Measurements from ENCODE around the gene MKLN1. TPM values are rescaled to one million over a fixed set of nuclear protein-coding genes. Genes with fewer than 3 reads are reported as not detected.
"Not testable (repeated sequence)": the region's sequence is repeated elsewhere in the genome, so short reads cannot be mapped to it uniquely, and the experiment has no call there.

Gene MKLN1
- 11.2 and 12.1 TPM in 2 replicates for total RNA-seq (2014; rRNA removed; shearing (Covaris generic))

DNA sequence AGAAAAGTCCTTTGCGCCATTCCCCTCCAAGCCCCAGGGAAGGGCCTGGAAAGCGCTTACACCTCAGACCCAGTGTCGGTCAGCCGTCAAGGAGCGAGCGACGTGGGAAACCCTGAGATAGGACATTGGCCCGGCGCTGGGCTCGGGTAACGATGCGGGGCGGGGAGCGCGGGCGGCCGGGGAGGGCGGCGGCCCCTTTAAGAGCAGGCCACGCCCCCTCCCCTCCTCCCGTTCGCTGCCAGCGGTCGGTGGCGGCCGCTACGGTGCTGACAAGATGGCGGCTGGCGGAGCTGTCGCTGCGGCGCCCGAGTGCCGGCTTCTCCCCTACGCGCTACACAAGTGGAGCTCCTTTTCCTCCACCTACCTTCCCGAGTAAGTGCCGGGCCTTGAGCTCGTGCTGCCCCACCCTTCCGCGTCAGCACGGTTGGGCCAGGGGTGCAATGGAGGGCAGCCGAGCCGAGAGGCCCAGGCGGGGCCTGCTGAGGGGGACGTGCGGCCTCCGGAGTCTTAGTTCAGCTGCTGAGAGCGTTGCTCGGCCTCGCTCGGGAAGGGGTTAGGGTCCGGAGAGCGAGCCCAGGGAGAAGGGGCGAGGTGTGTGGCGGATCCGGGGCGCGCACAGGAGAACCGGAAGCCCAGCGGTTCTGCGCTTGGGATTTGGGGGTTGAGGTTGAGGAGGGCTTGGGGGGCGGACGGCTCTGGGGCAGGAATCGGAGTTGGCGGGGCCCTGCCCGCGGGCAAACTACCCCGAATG, at the start of gene MKLN1:
Gene MKLN1, plus strand, starts transcription at position 251 of the 751 bp plus-strand sequence. Its CDS starts 24 bp downstream, at position 275.
- peak; percentile 95 for DNase-seq (ENCODE audit: low spot score)

DNA sequence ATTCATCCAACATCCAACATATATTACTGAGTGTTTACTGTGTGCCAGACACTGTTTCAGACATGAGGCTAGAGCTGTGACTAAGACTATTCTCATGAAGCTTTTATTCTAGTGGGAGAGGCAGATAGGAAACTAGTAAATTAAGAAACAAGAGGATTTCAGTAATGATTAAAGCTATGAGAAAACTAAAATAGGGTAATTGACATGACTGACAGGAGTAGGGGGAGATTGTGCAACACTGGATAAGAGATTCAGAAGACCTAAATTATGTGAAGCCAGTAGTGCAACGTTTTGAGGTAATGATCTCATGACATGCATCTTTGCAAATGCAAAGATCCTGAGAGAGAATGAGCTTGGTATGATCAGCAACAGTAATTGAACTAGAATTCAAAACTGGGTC, 48.6 kb upstream of the MKLN1 start:
- no peak for DNase-seq (ENCODE audit: low spot score)

DNA sequence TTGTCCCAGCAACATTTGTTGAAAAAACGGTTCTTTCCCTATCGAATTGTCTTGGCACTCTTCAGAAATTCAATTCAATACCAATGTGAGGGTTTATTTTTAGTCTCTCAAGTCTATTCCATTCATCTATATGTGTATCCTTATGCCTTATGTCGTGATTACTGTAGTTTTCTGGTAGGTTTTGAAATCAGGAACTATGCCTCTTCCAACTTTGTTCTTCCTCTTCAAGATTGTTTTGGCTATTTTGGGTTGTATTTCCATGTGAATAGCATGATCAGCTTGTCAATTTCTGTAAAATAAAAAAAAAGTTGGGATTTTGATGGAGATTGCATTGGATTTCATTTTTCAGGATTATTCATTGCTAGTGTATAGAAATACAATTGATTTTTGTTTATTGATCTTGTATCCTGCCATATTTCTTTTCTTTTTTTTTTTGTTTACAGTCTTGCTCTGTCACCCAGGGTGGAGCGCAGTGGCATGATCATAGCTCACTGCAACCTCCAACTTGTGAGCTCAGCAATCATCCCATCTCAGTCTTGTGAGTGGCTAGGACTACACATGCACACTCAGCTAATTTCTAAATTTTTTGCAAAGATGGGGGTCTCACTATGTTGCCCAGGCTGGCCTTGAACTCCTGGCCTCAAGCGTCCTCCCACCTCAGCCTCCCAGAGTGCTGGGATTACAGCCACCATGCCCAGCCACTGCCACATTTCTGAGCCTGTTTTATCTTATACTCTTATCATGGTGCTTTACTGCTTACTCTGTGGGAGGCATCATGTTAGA, 46.2 kb upstream of the MKLN1 start:
- DNase-seq (ENCODE audit: low spot score), result no peak

DNA sequence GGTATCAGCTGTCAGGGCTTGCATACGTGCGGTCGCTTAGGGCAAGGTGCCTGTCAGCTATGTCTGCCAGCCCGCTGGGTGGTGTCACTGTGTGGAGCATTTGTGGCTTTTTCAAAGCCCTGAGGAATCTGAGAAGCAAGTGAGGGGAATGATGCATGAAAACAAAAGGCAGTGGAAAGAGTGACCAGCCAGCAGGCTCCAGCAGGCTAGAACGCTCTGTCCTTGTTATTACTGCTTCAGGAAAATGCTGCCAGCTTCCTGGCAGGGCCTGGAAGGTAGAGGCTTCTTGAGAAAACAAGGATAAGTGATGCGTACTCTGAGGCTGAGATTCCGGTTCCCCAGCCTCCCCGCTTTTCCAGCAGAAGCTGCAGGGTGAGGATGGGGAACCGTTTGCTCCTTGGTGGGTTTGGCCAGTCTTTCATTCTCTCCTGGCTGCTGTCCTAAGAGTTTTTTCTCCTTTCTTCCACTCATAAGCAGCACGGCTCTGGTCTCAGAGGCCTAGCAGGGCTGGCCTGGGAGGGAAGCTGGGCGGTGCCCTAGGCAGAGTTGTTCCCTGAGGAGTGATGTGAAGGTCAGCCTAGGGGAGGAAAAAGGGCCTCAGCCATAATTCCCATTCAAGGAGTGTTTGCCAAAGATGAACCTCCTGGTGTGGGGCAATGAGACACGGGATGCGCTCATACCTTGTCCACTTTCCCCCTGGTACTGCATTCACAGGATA, 42.8 kb upstream of the MKLN1 start:
- DNase-seq (ENCODE audit: low spot score), result no peak

DNA sequence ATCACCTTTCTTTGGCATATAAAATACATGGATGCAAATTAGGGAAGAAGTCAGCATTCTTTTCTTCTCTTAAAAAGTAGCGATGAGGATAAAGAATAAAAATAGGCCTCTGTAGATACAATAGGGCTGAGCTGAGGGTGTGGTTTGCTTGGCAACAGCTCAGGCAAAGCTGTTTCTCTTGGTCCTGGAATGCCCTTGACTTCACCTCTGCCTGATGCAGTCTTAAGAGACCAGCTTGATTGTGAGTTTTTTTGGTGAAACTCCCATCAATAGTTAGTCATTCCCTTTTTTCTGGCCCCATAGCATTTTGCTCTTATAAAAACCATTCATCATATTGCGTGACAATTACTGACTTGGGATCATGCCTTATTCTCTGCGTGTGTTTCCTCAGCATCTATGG, 42.1 kb upstream of the MKLN1 start:
- no peak for DNase-seq (ENCODE audit: low spot score)

DNA sequence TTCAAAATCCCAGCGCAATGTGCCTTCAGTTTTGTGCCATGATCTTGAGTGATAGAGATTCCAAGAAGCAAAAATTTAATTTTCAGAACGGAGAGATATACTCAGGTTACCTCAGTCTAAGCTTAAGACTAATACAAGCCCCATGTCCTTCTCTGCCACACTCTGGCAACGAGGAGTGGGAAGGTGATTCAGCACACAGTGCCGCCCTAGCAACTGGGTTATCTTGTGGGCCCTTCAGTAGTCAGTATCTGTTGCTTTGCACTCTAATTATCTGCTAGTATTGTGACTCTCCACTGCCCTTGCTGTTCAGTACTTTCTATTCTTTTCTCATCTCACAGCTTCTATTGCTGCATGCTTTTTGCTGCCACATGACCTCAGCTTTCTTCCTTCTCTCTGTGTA, 39.2 kb upstream of the MKLN1 start:
- DNase-seq (ENCODE audit: low spot score), result no peak

DNA sequence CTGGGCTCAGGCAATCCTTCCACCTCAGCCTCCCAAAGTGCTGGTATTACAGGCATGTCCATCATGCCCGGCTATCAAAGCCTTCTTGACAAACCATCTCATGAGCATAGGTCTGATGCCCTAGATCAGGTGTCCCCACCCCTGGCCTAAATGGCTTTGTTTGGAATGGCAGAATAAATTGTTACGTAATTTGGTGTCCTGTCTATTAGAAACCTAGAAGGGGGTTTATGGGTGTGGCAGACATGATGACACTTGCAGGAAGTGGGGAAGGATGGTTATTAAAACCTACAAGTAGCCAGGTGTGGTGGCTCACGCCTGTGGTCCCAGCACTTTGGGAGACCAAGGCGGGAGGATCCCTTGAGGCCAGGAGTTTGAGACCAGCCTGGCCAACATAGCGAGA, 38.6 kb upstream of the MKLN1 start:
- no peak for DNase-seq (ENCODE audit: low spot score)

DNA sequence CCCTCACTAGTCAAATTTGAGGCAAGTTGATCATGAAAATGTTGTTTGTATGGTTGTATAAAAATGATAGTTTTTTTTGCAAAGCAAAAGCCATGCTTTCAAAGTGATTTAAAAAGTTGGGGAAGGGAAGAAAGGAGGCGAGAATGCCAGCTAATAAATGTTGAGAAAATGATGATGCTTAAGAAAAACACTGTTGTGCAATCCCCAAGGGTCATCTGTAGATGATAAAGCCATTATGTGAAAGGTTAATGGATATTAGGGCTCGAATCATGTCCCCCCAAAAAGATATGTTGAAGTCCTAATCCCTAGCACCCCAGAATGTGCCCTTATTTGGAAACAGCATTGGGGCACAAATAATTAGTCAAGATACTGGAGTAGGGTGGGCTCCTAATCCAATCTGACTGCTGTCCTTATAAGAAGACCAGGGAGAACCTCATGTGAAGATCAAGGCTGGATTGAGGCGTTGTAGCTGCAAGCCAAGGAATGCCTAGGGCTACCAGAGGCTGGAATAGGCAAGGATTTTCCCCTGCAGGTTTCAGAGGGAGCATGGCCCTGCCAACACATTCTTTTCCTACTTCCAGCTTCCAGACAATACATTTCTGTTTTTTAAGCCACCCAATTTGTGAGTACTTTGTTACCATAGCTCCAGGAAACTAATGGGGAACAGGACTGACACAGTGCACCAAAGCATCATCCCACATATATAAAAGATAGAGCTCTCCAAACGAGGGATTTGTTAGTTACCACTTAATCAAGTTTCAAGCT, 35.4 kb upstream of the MKLN1 start:
- no peak for DNase-seq (ENCODE audit: low spot score)

DNA sequence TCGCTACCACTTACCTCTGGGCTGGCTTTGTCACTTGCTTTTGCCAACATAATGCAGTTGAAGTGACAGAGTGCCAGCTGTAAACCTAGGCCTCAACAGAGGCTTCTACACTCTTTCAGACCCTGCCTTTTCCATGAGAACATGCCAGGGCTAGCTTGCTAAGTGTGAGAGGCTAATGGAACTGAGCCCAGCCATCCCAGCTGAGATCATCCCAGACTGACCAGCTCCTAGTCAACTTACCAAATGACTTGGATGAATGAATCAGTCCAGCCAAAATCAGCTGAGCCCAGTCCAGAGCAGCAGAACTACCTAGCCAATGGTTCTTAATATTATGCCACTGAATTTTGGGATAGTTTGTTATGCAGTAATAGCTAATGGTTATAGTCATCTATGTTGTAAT, 34.7 kb upstream of the MKLN1 start:
- no peak for DNase-seq (ENCODE audit: low spot score)

DNA sequence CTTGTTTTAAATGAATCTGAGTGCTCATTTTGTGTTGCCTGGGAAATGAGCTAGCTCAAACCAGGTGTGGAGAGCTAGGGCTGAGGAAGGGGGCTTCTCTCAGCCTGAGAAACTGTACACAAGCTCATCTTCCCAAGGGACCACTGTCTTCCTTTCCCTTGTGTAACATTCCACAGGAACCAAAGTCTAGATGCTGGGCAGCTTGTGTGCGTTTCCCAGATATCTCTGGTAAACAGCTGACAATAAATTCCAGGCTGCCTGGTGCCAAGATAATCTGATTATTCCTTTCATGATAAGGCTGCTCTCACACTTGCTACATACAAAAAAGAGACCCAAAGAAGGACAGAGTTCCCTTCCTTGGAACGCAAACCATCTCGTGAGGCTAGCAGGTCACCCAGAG, 33.1 kb upstream of the MKLN1 start:
- DNase-seq (ENCODE audit: low spot score), result no peak

DNA sequence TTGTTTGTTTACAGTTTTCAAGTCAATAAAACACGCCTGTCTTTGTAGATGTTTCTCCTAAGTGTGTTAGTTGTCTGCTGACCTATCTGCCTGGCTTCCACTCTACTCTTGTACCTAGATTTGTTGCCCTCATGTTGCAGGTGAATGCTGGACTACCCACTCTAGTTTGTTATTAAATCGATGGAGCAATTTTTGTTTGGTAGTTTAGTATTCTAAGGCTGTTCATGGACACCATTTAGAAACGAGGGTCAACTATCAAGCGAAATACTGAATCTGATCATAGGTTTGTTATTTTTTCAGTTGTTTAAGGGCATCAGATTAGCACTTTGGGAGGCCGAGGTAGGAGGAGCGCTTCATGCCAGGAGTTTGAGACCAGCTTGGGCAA, 29.1 kb upstream of the MKLN1 start:
- no peak for DNase-seq (ENCODE audit: low spot score)

DNA sequence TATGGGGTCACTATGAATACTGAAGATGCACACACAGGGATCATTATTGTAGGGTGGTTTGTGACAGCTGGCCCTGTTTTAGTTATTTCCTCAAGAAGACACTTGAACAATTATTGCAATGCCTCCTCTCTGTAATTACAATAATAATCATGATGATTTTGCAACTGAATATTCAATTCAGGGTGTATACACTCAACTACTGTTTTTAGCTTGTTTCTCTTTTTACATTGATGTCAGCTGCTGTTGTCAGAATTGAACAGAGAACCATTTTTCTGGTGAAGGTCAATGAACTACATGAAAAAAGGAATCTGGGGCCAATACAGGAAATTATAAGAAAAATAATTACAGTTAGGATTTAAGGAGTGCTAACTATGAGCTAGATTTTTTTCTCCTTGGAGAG, 28.6 kb upstream of the MKLN1 start:
- no peak for DNase-seq (ENCODE audit: low spot score)

DNA sequence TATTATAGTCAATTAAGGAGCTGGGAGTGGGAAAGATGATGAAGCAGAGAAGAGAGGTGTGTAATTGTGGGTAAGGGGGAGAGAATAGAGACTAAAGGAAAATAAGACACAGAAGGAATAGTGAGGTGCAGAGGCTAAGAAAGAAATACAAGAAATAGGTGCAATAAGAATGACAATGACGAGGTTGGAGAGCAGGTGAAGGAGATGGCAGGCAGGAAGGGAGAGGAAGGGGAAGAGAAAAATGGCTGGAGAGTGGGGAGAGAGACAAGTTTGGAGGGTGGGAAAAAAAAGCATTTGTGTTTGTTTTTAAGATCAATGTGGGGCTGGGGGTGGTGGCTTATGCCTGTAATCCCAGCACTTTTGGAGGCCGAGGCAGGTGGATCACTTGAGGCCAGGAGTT, 27.6 kb upstream of the MKLN1 start:
- DNase-seq (ENCODE audit: low spot score), result no peak

DNA sequence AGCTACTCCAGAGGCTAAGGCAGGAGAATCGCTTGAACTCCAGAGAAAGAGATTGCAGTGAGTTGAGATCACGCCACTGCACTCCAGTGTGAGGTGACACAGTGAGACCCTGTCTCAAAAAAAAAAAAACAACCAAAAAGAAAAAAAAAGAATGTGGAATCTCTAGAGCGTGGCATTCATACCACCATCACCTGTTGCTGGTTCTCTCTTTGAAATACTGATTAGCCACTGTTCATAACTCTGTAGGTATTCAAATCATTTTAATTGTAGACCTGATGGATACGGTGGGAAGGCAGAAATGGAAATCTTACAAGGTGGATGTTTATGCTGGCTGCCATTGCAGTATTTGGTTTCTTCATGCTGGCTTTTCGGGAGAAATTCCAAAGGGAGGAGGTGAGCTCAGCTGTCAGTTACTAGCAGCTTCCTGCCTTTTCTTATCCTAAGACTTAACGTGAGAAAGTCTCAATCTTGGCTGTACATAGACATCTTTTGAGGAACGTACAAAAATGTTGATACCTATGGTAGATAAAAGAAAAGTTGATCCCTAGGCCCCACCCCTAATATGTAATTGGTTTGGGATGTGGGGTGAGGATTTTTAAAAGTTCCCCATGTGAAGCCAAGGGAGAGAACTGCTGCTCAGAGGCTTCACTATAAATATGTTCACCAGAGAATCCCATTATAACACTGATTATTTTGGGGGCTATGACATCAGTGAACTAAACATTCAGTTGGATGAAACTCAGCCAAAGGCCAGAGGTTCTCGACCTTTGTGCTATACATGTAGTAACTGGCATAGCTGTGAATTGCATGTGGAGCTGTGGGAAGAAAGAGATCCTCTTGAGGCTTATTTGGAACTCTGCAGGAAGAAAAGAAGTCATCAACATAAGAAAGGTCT, 26.9 kb upstream of the MKLN1 start:
- DNase-seq (ENCODE audit: low spot score), result no peak

DNA sequence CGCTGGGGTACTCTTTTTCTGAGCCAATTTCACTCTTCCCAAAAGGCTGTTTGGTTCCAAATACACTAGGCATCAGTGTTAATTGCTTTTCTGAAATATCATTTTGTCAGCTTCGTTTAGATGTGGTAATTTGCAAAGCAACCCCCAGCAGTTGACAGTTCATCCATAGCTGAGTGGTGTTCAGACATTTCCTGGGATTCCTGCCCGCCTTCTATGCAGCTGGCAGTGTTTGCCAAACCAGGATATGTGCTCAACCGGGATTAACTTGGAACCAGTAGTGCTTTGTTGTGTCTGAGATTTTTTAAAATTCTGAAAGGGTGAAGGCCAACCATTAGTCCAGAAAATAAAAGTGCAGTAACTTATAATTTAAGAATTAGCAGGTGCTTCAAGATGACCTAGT, 25.2 kb upstream of the MKLN1 start:
- no peak for DNase-seq (ENCODE audit: low spot score)

DNA sequence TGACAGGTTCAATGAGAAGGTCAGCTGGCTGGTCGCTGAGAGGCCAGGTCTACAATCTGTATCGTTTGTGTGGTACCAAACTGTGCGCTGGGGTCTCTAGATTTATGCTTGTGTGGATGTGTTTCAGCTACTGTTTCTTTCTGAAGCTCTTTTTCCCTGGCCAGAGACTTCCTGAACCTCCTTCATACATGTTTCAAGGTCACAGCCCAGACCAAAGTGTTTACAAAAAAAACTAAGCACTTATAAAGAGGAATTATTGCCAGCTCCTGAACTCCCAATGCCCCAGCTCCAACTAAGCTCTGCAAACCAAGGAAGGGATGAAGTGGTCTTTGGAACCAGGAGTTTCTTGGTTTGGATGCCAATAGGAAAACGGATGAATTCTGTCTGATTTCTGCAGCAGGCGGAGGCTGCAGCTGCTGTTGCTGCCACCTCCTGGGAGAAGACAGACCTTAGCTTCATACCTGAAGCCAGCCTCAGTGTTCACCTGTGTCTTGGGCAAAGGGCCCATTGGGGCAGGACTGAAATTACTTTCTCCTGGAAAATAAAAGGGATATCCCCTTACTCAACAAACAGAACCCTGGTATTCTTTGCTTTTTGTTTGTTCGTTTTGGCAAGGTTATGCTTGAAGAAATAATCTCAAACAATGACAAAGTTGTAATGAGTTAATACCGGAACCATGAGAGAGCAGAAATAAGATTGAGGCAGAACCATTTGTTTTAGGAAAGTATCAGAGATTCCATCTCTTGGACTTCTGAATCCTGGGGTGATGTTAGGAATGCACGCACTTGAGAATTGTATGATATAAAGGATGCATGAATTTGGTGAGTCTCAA, 24.6 kb upstream of the MKLN1 start:
- DNase-seq (ENCODE audit: low spot score), result peak; percentile 56

DNA sequence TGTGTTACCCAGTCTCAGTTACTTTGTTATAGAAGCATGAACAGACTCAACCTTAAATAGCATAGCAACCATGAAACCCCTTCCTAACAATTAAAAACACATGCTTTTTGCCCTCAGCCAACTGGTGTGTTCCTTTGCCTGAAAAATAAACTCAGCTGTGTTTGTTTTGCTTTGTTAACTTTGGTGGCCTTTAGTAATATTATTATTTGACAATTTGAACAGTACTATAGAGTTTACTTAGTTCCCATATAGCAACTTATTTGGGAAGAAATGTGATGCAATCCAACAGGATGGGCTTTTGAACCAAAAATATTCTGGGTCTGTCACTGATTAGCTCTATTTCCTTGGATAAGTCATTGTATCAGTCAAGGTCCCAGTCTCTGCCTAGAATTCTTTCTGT, 22.5 kb upstream of the MKLN1 start:
- no peak for DNase-seq (ENCODE audit: low spot score)

DNA sequence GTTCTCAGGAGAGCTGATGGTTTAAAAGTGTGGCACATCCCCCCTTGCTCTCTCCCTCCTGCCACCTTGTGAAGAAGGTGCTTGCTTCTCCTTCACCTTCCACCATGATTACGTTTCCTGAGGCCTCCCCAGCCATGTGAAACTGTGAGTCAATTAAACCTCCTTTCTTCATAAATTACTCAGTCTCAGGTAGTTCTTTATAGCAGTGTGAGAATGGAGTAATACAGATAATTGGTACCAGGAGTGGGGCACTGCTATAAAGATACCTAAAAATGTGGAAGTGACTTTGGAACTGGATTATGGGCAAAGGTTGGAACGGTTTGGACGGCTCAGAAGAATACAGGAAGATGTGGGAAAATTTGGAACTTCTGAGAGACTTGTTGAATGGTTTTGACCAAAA, 21.6 kb upstream of the MKLN1 start:
- not testable (repeated sequence) for DNase-seq (ENCODE audit: low spot score)

DNA sequence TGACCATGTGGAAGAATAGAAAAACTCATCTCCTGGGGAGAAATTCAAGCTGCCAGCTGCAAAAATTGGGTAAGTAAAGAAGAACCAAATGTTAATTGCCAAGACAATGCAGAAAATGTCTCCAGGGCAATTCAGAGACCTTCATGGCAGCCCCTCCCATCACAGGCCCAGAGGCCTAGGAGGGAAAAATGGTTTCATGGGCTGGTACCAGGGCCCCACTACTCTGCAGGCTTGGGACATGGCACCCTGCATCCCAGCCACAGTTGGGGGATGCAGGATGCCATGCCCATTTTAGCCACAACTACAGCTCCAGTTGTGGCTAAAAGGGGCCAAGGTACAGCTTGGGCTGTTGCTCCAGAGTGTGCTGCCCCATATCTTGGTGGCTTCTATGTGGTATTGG, 20.9 kb upstream of the MKLN1 start:
- no peak for DNase-seq (ENCODE audit: low spot score)

DNA sequence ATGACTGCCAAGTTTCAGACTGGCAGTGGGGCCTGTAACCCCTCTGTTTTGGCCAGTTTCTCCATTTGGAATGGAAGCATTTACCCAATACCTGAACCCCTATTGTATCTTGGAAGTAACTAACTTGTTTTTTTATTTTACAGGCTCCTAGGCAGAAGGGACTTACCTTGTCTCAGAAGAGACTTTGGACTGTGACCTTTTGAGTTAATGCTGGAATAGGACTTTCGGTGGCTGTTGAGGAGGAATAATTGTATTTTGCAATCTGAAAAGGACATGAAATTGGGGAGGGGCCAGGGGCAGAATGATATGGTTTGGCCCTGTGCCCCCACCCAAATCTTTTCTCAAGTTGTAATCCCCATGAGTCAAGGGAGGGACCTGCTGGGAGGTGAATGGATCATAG, 20.0 kb upstream of the MKLN1 start:
- no peak for DNase-seq (ENCODE audit: low spot score)
